HG03108 (cell line): ENCODE data around the gene QRICH1.

Experiments used
- ATAC-seq: cut with Tn5 transposase; IDR thresholded peaks from one replicate; pipeline ENCODE4 v1.9.1; 2021; ENCODE audit warnings: moderate library complexity; ENCODE audit not compliant: unreplicated experiment

The QRICH1 gene

DNA sequence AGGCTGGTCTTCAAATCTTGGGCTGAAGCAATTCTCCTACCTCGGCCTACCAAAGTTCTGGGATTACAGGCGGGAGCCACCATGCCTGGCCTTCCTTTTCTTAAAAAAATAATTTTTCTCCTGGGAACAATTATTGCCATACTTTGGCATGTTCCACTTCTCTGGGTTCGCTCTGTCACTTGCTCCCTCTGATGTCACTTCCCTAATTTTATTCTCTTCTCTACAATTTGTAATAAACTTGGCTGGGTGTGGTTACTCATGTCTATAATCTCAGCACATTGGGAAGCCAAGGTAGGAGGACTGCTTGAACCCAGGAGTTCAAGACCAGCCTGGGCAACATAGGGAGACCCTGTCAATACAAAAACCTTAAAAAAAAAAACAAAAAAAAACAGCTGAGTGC, 58.6 kb downstream of the QRICH1 start:
- ATAC-seq: no peak

DNA sequence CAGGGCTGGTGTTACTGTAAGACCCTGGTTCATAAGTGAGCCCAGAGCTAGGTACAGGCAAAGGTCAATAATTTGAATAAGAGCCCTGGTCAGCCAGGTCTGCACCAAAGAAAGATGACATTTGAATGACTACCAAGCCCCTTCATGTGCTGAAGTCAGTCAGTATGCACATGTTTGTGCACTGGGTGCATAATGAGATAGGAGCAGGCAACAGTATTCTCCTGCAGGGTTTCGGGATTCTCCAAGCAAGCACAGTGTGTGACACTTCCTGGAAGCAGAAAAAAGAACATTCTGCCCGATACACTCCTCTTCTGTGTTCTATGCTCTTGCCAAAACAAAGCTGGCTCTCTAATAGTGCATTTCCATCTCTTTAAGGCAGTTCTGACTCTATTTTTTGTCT, 59.2 kb downstream of the QRICH1 start:
- ATAC-seq: no peak

DNA sequence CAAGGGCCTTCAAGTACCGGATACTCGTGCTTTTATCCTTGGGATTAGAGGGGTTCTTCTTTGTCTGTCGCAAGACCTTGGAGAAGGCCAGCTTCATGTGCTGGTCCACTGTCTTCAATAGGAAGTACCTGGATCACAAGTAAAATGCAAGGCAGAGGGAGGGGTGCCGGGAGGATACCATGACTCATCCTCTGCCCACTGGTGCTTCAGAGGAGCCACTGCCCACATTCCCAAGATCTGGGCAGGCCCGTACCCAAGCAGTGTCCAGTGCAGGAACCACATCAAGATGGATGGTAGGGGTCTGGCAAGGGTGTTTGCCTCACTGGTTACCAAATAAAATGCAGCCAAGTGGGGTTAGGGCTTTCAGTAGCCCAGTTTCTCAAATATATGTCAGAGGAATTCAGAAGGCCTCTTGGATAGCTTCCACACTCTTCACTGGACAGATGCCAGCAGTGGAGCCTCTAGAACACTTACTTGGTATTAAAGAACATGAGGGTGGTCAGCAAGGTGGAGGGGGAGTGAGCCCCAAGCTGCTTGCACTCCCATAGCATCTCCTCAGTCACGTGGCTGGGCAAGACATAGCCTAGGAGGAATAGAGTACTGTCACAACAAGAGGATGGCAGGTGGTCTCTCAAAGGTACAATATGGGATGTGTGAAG, 61.1 kb downstream of the QRICH1 start:
- no peak for ATAC-seq

DNA sequence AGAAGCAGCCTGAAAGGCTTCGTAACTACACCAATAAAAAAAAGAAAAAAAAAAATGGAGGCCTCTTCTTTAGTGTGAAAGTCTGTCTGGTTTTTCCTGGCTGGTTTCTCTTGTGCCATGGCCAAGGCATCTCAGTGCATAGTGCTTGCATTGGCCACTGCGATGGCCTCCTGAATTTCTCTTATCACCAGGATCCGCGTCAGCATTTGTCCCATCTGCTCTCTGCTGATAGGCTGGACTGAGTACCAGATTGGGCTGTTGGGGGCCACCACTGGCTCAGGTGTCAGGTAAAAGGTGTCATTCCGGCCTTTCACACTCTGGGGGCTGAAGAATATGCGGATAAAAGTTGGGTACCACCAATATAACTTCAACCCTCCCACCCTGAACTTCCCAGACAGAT, 63.5 kb downstream of the QRICH1 start:
- no peak for ATAC-seq

DNA sequence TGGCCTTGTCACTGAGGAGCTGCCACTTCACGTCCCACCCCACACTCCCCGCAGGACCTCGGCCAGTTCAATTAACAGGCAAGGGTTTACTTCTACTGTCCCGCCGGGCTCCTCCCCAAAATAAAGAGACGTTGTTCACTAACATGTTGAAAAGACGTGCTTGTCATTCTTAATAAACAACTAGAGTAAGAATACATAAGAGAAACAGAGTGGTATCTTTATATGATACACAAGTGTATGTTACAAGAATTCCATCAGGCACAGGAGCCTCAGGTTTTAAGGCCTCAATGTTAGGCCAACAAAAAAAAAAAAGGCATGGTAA, 64.3 kb downstream of the QRICH1 start:
- no peak for ATAC-seq

DNA sequence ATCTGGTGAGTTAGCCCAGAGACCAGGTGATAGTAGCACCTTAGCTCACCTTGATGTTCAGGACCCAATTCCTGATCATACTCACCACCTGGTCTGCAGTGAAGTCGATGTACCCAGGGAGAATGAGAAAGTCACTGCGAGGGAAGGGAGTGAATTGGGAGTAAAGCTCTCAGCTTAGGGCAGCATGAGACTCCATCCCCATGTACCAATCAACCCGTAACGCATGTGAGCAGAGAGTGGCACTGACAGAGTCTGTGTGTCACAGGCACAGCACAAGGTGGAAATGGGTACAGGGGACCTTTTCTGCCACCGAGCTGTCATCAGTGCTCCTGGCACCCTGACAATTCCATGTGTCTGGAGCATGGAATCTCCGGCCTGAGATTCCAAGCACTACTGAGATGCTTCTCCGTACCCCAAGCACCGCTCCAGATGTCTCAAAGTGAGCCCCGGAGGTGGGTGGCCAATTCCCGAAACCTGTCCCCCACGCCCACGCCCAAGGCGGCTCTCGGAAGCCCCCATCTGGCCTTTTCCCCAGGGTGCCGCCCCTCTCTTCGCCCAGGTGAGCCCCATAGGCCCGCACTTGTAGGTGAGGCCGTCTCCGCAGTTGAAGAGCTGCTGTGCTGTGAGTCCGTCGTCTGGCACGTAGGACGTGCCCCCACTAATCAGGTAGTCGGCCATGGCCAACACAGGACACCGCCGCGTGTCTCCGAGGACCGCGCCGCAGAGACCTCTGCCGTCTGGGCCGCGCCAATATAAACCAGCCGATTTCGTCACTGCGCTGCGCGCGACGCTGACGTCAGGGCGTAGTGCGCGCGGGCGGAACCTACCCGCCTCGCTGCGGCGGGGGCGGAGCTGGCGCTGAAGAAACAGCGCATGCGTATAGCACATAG, 65.0 kb downstream of the QRICH1 start, which contains the start of gene IMPDH2:
Gene IMPDH2, minus strand, starts transcription at position 726 of the 890 bp plus-strand sequence. Its CDS starts 48 bp downstream, at position 678.
- peak; percentile 84 for ATAC-seq

DNA sequence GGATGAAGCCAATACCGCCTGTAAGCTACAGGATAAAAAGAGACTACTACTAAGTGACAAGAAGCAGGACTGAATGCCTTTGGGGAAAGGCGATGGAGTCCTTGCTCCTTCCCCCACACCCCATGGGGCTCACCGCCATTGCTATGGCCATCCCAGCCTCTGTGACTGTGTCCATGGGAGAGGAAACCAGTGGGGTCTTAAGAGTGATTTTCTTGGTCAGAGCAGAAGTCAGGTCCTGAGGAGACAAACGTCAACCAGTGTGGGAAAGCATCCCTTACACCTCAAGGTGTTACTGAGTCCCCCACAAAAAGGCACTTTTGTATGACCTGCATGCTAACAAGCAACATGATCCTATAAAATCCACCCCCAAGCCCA, 65.6 kb downstream of the QRICH1 start:
- no peak for ATAC-seq

DNA sequence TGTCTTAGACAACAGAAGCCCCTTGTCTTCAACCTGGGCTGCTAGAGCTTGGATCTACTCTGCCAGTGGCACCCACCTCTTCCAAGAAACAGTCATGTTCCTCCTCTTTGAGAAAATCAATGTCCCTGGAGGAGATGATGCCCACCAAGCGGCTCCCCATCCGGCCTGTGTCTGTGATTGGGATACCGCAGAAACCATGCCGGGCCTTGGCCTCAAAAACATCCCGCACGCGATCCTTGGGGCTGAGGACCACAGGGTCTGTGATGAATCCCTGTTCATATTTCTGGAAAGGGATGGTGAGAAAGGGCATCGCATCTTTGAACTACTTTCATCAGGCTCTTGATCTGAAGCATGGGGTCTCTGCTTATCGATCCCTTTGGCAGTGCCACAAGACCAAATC, 66.2 kb downstream of the QRICH1 start:
- no peak for ATAC-seq

DNA sequence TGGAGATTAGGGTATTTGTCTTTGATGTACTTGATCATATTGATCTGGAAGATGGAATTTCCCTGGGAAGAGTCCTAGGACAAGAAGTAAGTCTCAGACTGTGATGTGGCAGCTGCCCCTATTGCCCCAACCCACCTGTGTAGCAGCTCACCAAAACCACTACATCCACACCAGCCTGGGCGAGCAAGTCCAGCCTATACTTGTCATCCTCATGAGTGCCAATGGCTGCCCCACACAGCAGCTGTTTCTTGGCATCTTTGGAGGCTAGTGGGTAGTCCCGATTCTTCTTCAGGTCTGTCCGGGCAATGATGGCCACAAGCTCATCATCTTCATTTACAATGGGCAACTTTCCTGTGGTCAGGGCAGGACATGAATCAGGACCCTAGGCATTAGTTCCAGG, 67.3 kb downstream of the QRICH1 start:
- no peak for ATAC-seq

DNA sequence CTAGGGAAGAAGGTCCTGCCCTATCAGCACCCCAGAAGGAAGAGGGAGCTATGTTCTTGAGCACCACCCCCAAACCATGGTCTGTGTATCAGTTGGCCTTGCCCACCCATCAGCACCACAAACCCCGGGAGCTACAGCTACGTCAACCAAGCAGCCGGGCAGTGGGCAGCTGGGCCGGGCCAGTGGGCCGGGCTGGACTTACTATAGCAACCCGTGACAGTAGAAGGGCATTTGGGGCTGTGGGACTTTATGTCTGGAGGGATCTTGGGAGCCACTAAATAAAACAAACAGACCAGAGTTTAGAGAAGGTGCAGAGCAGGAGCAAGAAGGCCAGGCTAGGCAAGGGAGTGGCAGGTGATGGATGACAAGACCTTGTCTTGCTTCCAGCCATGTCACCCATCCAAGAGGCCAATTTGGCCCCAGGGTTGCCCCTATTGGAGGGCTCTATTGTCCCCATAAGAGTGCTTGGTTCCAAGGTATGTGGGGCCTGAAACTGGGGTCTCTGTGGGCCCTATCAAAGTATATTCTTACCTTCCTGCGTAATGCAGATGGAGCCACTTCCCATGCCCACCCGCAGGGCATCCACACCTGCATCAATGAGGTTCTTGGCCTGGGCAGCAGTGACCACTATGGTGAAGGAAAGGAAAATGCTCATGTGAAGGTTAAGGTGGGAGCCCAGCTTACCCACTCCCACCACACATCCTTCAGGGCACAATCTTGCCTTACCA, 67.9 kb downstream of the QRICH1 start:
- no peak for ATAC-seq

DNA sequence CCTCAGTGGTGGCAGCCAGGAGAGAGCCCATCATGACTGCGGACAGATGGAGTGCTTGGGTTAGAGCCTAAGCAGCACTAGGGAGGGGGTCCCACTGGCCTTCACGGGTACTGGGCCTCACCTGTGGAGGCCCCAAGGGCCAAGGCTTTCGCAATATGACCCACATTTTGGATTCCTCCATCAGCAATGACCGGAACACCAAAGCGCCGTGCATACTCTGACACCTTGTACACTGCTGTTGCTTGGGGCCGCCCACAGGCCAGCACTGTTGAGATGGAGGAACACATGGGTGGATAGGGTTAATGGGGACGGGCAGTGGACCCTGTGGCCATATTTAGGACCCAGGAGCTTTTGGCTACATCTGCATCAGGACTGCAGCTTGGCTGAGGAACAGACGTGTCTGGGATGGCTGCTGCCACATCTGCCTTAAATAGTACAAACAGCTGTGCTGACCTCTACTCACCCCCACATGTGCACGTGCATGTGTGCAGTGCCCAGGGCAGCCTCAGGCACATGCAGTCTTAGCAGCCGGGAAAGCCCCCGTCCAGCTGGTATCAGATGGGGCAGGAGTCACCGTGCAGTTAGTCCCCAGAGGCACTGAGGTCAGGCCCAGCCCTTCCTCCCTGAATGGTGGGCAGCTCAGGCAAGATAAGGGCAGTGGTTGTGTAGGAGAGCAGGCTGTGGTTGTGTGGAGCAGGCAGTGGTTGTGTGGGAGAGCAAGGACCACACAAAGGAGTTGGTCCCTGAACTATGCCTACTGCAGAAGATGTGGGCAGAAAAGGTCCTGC, 68.7 kb downstream of the QRICH1 start:
- ATAC-seq: no peak

DNA sequence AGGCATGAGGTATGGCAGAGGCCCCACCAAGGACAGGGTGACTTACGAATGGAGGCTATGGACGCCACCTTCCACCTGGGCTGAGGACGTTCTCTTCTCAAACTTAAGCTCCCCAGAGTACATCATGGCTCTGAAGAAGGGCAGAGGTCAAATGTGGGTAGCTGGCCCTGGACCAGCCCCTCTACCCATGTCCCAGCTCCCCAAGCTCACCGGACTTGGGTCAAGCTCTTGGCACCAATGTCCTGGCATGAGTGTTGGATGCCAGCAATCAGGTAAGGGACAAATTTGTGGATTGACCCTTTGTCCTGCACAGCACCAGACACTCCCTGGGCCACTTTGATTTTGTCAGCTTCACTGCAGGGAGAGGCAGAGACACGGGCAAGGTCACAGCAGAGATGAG, 69.4 kb downstream of the QRICH1 start:
- no peak for ATAC-seq

DNA sequence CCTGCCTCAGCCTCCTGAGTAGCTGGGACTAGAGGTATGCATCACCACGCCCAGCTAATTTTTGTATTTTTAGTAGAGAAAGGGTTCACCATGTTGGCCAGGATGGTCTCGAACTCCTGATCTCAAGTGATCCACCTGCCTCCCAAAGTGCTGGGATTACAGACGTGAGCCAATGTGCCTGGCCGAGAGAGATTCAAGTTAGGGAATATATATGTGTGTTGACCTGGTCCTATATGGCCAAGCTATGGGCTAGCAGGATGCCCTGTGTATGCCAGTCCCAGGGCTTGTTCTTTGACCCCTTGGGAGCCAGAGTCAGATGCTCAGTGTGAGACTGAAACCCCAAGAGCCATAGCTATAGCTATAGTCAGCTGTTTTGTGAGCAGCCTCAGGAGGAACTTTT, 70.1 kb downstream of the QRICH1 start:
- ATAC-seq: no peak

DNA sequence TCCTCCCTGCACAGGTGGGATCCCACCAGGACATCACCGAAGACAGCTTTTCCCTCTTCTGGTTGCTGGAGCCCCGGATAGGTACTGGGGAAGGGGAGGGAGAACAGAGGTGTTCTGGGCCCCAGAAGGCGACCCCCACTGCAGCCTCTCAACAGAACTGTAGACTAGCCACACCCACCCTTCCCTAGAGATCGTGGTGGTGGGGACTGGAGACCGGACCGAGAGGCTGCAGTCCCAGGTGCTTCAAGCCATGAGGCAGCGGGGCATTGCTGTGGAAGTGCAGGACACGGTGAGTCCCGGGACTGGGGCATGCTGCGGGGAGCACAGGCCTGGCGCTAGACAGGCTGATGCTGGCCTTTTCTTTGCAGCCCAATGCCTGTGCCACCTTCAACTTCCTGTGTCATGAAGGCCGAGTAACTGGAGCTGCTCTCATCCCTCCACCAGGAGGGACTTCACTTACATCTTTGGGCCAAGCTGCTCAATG, 71.1 kb downstream of the QRICH1 start:
- no peak for ATAC-seq

DNA sequence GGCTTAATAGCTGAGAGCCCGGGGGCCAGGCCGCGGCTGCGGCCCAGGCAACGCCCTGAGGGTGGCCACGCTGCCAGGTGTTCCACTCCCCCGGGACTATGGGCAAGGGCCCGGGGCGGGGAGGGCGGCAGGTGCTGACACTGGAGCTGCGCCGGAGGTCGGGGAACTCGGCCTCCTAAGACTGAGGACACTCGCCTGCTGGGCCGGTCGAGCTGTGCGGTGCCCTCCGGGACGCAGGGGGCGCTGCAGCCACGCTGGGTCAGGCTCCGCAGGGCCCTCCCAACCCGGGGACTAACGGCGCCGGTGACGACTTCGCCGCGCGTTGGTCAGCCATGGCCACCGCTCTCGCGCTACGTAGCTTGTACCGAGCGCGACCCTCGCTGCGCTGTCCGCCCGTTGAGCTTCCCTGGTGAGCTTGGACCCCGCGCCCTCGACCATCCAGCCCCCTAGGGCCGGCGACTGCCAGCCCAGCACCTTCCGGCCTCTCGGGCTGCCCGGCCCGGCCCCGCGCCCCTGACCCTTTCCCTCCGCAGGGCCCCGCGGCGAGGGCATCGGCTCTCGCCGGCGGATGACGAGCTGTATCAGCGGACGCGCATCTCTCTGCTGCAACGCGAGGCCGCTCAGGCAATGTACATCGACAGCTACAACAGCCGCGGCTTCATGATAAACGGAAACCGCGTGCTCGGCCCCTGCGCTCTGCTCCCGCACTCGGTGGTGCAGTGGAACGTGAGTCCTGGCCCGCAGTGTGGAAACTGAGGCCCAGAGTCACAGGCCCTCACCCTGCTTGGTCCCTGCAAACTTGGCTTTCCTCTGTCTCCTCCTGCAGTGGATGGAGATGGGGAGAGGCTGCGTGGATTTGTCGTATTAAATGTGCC, 71.8 kb downstream of the QRICH1 start, which contains the start of gene NDUFAF3:
Gene NDUFAF3, plus strand, starts transcription at position 309 of the 875 bp plus-strand sequence. Its CDS starts 24 bp downstream, at position 333.
- ATAC-seq: peak; percentile 52

DNA sequence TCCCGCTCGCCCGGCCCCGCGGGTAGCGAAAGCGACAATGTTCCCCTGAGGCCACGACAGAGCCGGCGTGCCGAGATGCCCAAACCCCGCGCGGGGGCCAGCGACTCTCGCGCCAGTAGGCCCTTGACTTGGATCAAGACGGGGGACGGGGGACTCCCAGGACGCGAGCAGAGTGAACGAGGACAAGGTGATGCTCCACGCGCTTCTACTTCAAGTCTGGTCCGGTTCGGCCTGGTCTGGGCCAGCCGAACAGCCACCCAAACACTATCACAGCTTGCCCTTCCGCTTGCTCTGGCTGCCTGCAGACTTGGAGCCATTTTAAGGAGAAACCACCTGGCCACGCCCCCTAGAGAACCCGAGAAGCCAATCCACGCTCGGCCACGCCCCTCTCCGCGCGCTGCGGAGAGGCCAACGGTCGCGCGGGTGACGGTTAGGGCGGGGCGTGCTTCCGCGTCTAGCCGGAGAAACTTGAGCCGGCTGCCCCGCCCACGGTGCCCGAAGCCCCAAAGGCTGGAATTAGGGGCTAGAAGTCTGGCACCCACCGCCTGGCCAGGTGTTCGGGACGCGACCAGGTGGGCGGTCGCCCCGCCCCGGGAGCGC, 72.6 kb downstream of the QRICH1 start:
- peak; percentile 38 for ATAC-seq

DNA sequence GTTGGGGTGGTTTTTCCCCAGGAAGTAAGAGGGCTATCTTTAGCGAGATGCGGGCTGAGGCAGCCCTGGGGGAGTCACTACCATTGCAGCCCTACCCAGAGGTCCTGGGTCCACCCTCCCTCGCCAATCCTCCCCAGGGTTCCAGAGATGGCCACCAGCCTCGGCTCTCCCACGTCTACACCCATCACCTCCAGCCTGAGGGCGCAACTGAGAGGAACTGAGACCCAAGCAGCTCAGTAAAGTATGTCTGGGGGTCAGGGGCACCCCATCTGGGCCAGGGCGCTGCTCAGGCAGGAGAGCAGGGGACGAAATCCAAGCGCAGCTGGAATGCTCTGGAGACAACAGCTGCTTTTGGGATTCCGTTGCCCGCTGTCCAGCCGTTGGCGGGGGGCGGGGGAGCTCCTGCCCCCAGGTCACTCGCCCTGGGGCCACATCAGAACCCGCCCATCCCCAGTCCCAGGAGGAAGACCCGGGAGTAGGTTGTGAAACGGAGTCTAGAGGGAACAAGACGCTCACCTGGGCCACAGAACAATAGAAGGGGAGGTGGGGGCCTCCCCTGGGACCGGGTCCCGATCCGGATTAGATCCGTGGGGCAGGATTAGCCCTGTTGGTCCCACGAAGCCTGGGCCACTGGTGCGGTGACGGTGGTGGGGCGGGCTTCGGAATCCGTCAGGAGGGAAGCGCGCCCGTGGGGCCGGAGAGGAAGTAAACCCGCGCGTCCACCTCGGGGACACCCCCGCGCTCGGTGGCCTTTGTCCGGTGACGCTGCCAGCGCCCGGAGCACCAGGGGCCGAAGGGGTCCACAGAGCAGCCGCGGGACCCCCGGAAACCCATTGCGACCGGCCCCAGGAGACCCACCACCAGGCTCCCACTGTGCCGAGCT, 73.3 kb downstream of the QRICH1 start:
- ATAC-seq: no peak

DNA sequence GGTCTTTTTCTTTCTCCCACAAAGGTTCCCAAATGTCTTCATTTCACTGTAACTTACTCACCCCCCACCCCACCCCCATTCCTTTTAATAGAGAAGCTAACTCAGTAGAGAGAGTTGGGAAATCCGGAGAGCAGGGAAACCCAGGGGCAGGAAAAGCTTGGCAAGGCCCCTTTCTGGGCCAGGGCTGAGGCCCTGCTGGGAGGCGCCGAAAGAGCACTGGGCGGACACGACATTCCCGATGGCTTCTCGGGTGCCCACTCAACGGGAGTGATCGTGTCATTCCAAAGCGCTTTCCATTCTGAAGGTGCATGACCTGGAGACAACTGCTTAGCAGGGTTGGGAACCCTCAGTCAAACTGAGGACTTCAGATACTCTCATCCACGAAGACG, 73.9 kb downstream of the QRICH1 start:
- no peak for ATAC-seq

DNA sequence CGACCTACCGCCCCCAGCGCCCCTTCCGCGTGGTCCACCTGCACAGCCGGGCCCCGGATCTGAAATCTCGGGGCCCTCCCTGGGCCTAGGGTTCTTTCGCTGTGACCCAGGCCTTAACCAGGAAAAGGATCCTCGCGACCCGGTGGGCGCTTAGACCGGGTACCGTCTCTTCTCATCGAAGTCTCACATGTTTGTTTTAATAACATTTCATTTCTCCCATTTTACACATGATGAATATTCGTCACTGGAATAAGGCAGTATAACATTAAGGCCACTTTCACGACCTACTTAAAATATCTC, 75.2 kb downstream of the QRICH1 start:
- ATAC-seq: no peak
